ENCODE measurements around the gene TLCD3A. TPM values are rescaled to one million over a fixed set of nuclear protein-coding genes. Genes with fewer than 3 reads are reported as not detected.

TLCD3A gene
- total RNA-seq, 1 donor from 2014 or later, result 25.8 TPM

DNA sequence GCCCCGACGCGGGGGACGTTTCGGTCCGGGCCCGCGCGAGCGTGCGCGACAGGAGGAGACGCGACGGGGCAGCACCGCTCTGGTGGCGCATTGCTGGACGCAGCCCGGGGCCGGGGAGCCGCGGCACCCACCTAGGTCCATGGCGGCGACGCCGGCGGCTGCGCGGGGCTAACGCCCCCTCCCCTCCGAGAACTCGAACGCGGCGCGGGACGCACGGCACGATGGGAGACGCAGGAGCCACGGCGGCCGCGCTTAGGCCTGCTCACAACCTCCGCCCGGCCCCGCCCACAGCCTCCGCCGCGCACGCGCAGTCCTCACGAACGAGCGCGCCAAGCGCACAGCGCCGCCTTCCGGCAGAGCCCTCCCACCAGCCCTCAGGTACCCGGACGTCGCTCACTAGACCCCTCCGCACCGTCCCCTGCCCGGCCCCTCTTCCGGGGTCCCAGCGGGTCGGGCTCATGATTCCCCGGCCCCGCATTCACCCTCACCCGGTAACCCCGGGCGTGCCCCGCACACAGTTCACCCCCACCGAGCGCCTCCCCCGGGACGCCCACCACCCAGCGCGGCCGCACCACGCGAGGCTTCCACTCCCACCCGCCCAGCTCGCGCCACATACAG is 19.7 kb downstream of the TLCD3A start, which contains the start of gene GEMIN4:
TSS of gene GEMIN4 (minus strand) at position 263 of the 618 bp plus-strand sequence. CDS start at position 141, 122 bp downstream.
- H3K36me3 Mint-ChIP-seq (ENCODE audit: low read depth, unreplicated experiment), result peaks cover 28% of the 10 kb centered on the region
- H3K9me3 ChIP-seq (ENCODE audit: insufficient read depth, low read depth, low read length), result no peaks in the 10 kb centered on the region

DNA sequence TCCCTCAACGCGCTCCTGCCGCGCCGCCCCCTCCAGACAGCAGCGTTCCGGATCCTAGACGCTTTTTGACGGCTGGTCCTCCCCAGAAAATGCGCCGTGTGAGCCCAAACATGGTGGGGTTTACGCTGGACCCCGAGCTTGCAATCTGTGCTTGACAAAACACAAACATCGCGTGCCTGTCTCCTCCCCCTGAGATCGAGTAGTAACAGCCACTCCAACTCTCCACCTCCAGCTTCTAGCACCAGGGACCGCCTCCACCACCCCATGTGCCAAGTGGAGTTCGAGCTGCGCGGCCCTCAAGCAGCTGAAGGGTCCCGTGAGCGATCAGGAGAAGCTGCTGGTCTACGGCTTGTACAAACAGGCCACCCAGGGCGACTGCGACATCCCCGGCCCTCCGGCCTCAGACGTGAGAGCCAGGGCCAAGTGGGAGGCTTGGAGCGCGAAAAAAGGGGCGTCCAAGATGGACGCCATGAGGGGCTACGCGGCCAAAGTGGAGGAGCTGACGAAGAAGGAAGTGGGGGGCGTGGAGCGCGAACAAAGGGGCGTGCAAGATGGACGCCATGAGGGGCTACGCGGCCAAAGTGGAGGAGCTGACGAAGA is 20.3 kb downstream of the TLCD3A start:
- Histone ChIP-seq H3K9me3 (ENCODE audit: insufficient read depth, low read depth, low read length) (no peaks in the 10 kb centered on the region), H3K4me3 (ENCODE audit: insufficient read depth, low read depth, low read length) (peak overlapping the region; percentile 76), H3K4me1 (ENCODE audit: insufficient read depth, low read length) (peaks cover 20% of the 10 kb centered on the region), H2AFZ (ENCODE audit: low read depth, low read length) (peak overlapping the region; percentile 98), H3K9ac (ENCODE audit: low read length) (peak overlapping the region; percentile 81), H3K27me3 (ENCODE audit: insufficient read depth, low read length) (no peaks in the 10 kb centered on the region), H3K79me2 (ENCODE audit: insufficient read depth, low read length) (peaks cover 40% of the 10 kb centered on the region), H3K27ac (ENCODE audit: low read depth, low read length) (peak overlapping the region; percentile 52), H3K4me2 (ENCODE audit: low read length) (peak overlapping the region; percentile 92), H3K36me3 (ENCODE audit: insufficient read depth, low read length) (peaks cover 9% of the 10 kb centered on the region), H4K20me1 (ENCODE audit: insufficient read depth, low read length) (peaks cover 30% of the 10 kb centered on the region)
- DNase-seq (ENCODE audit: low read depth) (peak; percentile 49), FAIRE-seq (no peak)
- peaks cover 7% of the 10 kb centered on the region for H3K4me1 Mint-ChIP-seq (ENCODE audit: low read depth, unreplicated experiment)
- peaks cover 26% of the 10 kb centered on the region for H3K36me3 Mint-ChIP-seq (ENCODE audit: low read depth, unreplicated experiment)
- H3K27me3 Mint-ChIP-seq (ENCODE audit: low read depth, unreplicated experiment), result no peaks in the 10 kb centered on the region
- peaks cover 6% of the 10 kb centered on the region for H3K9me3 Mint-ChIP-seq (ENCODE audit: unreplicated experiment)
- H3K27ac Mint-ChIP-seq (ENCODE audit: unreplicated experiment), result no peak overlapping the region
- peak overlapping the region; percentile 84 for H3K4me3 Mint-ChIP-seq (ENCODE audit: unreplicated experiment)
- TF ChIP-seq, protein P1, sequence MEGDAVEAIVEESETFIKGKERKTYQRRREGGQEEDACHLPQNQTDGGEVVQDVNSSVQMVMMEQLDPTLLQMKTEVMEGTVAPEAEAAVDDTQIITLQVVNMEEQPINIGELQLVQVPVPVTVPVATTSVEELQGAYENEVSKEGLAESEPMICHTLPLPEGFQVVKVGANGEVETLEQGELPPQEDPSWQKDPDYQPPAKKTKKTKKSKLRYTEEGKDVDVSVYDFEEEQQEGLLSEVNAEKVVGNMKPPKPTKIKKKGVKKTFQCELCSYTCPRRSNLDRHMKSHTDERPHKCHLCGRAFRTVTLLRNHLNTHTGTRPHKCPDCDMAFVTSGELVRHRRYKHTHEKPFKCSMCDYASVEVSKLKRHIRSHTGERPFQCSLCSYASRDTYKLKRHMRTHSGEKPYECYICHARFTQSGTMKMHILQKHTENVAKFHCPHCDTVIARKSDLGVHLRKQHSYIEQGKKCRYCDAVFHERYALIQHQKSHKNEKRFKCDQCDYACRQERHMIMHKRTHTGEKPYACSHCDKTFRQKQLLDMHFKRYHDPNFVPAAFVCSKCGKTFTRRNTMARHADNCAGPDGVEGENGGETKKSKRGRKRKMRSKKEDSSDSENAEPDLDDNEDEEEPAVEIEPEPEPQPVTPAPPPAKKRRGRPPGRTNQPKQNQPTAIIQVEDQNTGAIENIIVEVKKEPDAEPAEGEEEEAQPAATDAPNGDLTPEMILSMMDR (IDR thresholded peaks at IDR 0.05; ENCODE audit: insufficient read depth, low read depth, low read length), result no peak
- TF ChIP-seq EZH2 (IDR thresholded peaks at IDR 0.05; ENCODE audit: insufficient read depth, low read length), result no peak

More for the DNA sequence above, 19.7 kb downstream of the TLCD3A start, which contains the start of gene GEMIN4:
- peak within 1 kb of the TSS; percentile 97 for H3K4me3 Mint-ChIP-seq (ENCODE audit: unreplicated experiment)
- peaks cover 7% of the 10 kb centered on the region for H3K4me1 Mint-ChIP-seq (ENCODE audit: low read depth, unreplicated experiment)
- peak within 1 kb of the TSS; percentile 76 for H3K4me3 ChIP-seq (ENCODE audit: insufficient read depth, low read depth, low read length)
- H3K27ac Mint-ChIP-seq (ENCODE audit: unreplicated experiment), result peak within 1 kb of the TSS; percentile 86
- TF ChIP-seq, protein P1 (IDR thresholded peaks at IDR 0.05; ENCODE audit: insufficient read depth, low read depth, low read length), result peak; percentile 59
- no peak for TF ChIP-seq EZH2 (IDR thresholded peaks at IDR 0.05; ENCODE audit: insufficient read depth, low read length)
- peaks cover 6% of the 10 kb centered on the region for H3K9me3 Mint-ChIP-seq (ENCODE audit: unreplicated experiment)
- peak within 1 kb of the TSS; percentile 81 for H3K9ac ChIP-seq (ENCODE audit: low read length)
- H3K27me3 Mint-ChIP-seq (ENCODE audit: low read depth, unreplicated experiment), result no peaks in the 10 kb centered on the region
- peaks cover 46% of the 10 kb centered on the region for H3K79me2 ChIP-seq (ENCODE audit: insufficient read depth, low read length)
- H3K4me2 ChIP-seq (ENCODE audit: low read length), result peak within 1 kb of the TSS; percentile 92
- peaks cover 20% of the 10 kb centered on the region for H3K4me1 ChIP-seq (ENCODE audit: insufficient read depth, low read length)
- H3K27ac ChIP-seq (ENCODE audit: low read depth, low read length), result peak within 1 kb of the TSS; percentile 72
- no peaks in the 10 kb centered on the region for H3K27me3 ChIP-seq (ENCODE audit: insufficient read depth, low read length)
- no peak for FAIRE-seq
- peak within 1 kb of the TSS; percentile 98 for H2AFZ ChIP-seq (ENCODE audit: low read depth, low read length)
- peaks cover 13% of the 10 kb centered on the region for H3K36me3 ChIP-seq (ENCODE audit: insufficient read depth, low read length)
- peak; percentile 55 for DNase-seq (ENCODE audit: low read depth)
- H4K20me1 ChIP-seq (ENCODE audit: insufficient read depth, low read length), result peaks cover 36% of the 10 kb centered on the region
